ENCODE measurements around the gene ATF5.

The ATF5 gene

GRCh38 chr19:49977076-49977475, 48.1 kb downstream of the ATF5 start:
- DNase-seq = no peak

GRCh38 chr19:49977881-49978280, 48.9 kb downstream of the ATF5 start:
- no peak for DNase-seq

GRCh38 chr19:49978324-49978723, 49.3 kb downstream of the ATF5 start:
- DNase-seq = no peak

GRCh38 chr19:49981603-49982593, 52.9 kb downstream of the ATF5 start:
- DNase-seq = no peak

All from activated CD4-positive, CD25-positive, alpha-beta regulatory T cell treated with anti-CD3 and anti-CD28 coated beads, Interleukin-2, amount 50 U/mL, for 72 hours (primary cell).